Measurements from ENCODE around the gene DPH2. TPM values are rescaled to one million over a fixed set of nuclear protein-coding genes. Genes with fewer than 3 reads are reported as not detected.

Gene DPH2
- total and polyA plus RNA-seq, 12 donors, result 12.0 to 48.0 (median 24.5) TPM

- H3K27me3 ChIP-seq, result no peaks in the 10 kb centered on the region
- H3K4me3 ChIP-seq, result peak overlapping the region in 1 of 4 donors; percentile 88
- no peak for TF ChIP-seq POLR2A (IDR thresholded peaks at IDR 0.05)
- TF ChIP-seq, protein P1, sequence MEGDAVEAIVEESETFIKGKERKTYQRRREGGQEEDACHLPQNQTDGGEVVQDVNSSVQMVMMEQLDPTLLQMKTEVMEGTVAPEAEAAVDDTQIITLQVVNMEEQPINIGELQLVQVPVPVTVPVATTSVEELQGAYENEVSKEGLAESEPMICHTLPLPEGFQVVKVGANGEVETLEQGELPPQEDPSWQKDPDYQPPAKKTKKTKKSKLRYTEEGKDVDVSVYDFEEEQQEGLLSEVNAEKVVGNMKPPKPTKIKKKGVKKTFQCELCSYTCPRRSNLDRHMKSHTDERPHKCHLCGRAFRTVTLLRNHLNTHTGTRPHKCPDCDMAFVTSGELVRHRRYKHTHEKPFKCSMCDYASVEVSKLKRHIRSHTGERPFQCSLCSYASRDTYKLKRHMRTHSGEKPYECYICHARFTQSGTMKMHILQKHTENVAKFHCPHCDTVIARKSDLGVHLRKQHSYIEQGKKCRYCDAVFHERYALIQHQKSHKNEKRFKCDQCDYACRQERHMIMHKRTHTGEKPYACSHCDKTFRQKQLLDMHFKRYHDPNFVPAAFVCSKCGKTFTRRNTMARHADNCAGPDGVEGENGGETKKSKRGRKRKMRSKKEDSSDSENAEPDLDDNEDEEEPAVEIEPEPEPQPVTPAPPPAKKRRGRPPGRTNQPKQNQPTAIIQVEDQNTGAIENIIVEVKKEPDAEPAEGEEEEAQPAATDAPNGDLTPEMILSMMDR (IDR thresholded peaks at IDR 0.05), result no peak
- H3K27ac ChIP-seq, result peak overlapping the region in 1 of 5 donors; percentile 26
- peaks cover 0 to 20% of the 10 kb centered on the region in 2 donors for H3K36me3 ChIP-seq (replicated peaks in 1 of 2)
- no peak for DNase-seq
- 72 to 84% (median 77%) methylated on average over 9 to 13 of the region's 13 CpGs for WGBS, 4 donors
- H3K4me1 ChIP-seq (replicated peaks in 1 of 2), result peaks cover 18 to 39% of the 10 kb centered on the region in 2 donors
- intact Hi-C loops (cut with DNase I), result no loop called here
- H3K9me3 ChIP-seq (replicated peaks in 1 of 3), result no peaks in the 10 kb centered on the region
Measured at GRCh38 chr1:43980255-43981134, 10.7 kb downstream of the DPH2 start.

DNA sequence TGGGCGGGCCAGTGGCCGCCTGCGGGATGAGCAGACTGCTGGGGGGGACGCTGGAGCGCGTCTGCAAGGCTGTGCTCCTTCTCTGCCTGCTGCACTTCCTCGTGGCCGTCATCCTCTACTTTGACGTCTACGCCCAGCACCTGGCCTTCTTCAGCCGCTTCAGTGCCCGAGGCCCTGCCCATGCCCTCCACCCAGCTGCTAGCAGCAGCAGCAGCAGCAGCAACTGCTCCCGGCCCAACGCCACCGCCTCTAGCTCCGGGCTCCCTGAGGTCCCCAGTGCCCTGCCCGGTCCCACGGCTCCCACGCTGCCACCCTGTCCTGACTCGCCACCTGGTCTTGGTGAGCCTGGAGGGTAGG lies 11.3 kb downstream of the DPH2 start:
- intact Hi-C loops (cut with DNase I), result no loop called here
- peak in 1 of 7 donors; percentile 70 for DNase-seq
- peaks cover 12 to 33% of the 10 kb centered on the region in 2 donors for H3K4me1 ChIP-seq (replicated peaks in 1 of 2)
- peaks cover 0 to 18% of the 10 kb centered on the region in 2 donors for H3K36me3 ChIP-seq (replicated peaks in 1 of 2)
- no peaks in the 10 kb centered on the region for H3K9me3 ChIP-seq (replicated peaks in 1 of 3)
- TF ChIP-seq POLR2A (IDR thresholded peaks at IDR 0.05), result no peak
- TF ChIP-seq, protein P1 (IDR thresholded peaks at IDR 0.05), result no peak
- no peak overlapping the region for H3K4me3 ChIP-seq
- H3K27me3 ChIP-seq, result no peaks in the 10 kb centered on the region
- no peak overlapping the region for H3K27ac ChIP-seq
- WGBS, 4 donors, result 77 to 97% (median 96%) methylated on average over 11 to 20 of the region's 20 CpGs

GRCh38 chr1:43981636-43982035 lies 11.8 kb downstream of the DPH2 start:
- no peak overlapping the region for H3K27ac ChIP-seq
- intact Hi-C loops (cut with DNase I), result no loop called here
- 94 to 97% (median 96%) methylated on average over 8 to 20 of the region's 20 CpGs for WGBS, 4 donors
- DNase-seq, result peak in 1 of 7 donors; percentile 15
- no peak overlapping the region for H3K4me3 ChIP-seq
- H3K27me3 ChIP-seq, result no peaks in the 10 kb centered on the region
- TF ChIP-seq, protein P1 (IDR thresholded peaks at IDR 0.05), result no peak
- TF ChIP-seq POLR2A (IDR thresholded peaks at IDR 0.05), result no peak
- H3K36me3 ChIP-seq (replicated peaks in 1 of 2), result peaks cover 0 to 13% of the 10 kb centered on the region in 2 donors
- peaks cover 7 to 27% of the 10 kb centered on the region in 2 donors for H3K4me1 ChIP-seq (replicated peaks in 1 of 2)
- H3K9me3 ChIP-seq (replicated peaks in 1 of 3), result no peaks in the 10 kb centered on the region

- Histone ChIP-seq H3K9me3 (replicated peaks in 1 of 3) (no peaks in the 10 kb centered on the region), H3K27ac (no peak overlapping the region), H3K4me3 (no peak overlapping the region), H3K4me1 (replicated peaks in 1 of 2) (peaks cover 7 to 21% of the 10 kb centered on the region in 2 donors), H3K36me3 (replicated peaks in 1 of 2) (peaks cover 0 to 7% of the 10 kb centered on the region in 2 donors), H3K27me3 (no peaks in the 10 kb centered on the region)
- WGBS, 4 donors, result 90 to 97% (median 94%) methylated on average over 2 to 8 of the region's 8 CpGs
- intact Hi-C loops (cut with DNase I), result no loop called here
- DNase-seq, result no peak
- no peak for TF ChIP-seq POLR2A (IDR thresholded peaks at IDR 0.05)
- TF ChIP-seq, protein P1 (IDR thresholded peaks at IDR 0.05), result no peak
Measured at GRCh38 chr1:43982241-43982640, 12.4 kb downstream of the DPH2 start.

Data from adrenal gland (tissue), 12 donors.